NCI-H524 (cell line): ENCODE data around the gene NHERF2.

ENCODE experiments used
- DNase-seq, 2 experiments: peaks; one replicate each; lab custom pipeline; 2025; lab: John Stamatoyannopoulos, UW

The NHERF2 gene

GRCh38 chr16:2061023-2061422, 34.3 kb downstream of the NHERF2 start:
- DNase-seq = no peak

DNA sequence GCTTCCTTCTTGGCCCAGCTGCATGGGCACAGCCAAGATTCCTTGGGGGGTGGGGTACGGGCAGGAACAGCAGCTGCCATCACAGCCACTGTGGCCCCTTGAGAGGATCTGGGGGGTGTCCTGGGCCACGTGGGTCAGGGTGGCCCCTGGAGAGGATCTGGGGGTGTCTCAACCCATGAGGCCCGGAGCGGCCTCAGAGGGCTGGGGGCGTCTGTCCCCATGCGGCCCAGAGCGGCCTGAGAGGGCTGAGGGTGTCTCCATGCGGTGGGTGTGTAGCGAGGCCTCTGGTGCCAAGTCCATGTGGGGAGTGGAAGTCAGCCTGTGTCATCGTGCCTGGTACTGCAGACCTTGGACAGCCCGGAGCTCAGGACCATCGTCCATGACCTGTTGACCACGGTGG, 34.8 kb downstream of the NHERF2 start:
- no peak for DNase-seq

- no peak for DNase-seq
Measured at GRCh38 chr16:2062801-2063200, 36.1 kb downstream of the NHERF2 start.

DNA sequence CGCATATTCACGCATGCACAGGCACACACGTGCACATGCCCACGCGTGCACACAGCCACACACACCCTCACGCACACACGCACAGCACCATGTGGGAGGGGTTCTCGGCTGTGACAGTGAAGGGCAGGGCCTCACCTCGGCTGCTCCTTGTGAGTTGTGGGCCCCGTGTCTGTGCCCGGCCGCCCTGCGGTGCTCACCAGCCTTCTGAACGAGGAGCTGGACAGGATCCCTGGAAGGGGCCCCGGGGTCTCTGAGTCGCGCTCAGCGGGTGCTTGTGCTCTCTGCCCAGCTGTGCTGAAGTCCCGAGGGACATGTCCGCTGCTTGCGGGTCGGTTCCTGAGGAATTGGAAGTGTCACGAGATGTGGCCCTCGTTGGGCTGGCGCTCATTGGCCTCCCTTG, 37.2 kb downstream of the NHERF2 start:
- no peak for DNase-seq

DNA sequence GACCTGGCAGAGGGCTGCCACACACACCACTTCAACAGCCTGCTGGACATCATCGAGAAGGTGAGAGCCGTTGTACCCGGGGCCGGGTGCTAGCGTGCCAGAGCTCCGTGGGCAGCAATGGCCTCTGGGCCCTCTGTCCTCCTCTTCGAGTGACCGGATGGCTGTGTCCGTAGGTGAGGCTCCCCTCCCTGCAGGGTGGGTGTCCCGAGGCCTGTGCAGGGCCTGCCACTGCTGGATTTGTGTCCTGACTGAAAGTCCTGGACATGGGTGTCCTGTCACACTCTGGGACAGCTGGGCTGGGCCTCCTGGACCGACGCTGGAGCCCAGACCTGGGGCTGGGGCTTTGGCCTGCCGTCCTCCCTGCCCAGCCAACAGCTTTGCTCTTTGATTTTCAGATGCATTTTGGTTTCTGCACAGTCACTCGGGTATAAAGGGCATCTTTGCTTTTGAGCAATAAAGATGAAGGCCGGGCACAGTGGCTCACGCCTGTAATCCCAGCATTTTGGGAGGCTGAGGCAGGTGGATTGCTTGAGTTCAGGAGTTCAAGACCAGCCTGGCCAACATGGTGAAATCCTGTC, 37.8 kb downstream of the NHERF2 start:
- DNase-seq = no peak

DNA sequence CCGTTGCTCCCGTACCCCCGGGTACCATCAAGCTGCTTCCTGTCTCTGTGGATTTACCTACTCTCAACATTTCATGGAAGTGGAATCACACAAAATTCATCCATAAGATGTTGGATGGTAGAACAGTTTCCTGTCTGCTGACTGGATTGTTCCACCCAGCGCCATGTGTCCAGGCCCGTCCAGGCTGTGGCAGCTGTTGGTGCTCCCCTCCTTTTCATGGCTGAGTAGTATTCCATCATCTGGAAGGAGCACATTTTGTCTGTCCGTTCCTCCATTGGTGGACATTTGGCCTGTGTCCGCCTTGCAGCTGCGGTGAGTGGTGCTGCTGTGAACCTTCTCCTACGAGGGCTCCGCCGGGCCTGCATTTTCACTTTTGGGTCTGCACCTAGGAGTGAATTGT, 39.4 kb downstream of the NHERF2 start:
- DNase-seq = no peak

GRCh38 chr16:2070576-2071453, 44.1 kb downstream of the NHERF2 start:
- DNase-seq = no peak

GRCh38 chr16:2071454-2072202, 44.9 kb downstream of the NHERF2 start:
- DNase-seq = no peak

DNA sequence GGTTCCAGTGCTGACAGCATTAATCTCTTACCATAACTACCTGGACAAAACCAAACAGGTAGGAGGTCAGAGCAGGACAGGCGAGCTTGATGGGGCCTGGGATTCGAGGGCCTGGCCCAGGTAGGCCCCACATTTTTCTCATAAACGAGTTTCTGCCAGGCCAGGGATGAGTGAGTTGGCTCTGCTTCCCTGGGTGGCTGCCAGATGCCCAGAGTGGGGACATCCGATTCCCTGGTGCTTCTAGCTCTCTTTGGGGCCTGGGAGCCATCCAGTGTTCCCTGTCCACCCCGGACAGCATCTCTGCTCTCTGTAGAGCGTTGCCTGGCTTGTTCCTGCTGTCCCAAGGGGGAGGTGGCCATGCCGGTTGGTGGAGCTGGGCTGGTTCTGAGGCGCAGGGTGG, 46.2 kb downstream of the NHERF2 start:
- DNase-seq = no peak

DNA sequence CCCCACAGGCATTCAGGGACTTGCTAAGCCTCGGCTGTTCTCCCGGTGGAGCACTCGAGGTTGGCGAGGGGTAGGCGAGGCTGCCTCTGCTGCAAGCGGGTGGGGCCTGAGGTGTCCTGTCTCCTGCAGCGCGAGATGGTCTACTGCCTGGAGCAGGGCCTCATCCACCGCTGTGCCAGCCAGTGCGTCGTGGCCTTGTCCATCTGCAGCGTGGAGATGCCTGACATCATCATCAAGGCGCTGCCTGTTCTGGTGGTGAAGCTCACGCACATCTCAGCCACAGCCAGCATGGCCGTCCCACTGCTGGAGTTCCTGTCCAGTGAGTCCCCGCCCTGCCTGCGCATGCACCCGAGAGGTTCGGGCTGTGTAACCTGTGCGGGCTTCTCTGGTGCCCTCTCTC, 47.4 kb downstream of the NHERF2 start:
- no peak for DNase-seq

DNA sequence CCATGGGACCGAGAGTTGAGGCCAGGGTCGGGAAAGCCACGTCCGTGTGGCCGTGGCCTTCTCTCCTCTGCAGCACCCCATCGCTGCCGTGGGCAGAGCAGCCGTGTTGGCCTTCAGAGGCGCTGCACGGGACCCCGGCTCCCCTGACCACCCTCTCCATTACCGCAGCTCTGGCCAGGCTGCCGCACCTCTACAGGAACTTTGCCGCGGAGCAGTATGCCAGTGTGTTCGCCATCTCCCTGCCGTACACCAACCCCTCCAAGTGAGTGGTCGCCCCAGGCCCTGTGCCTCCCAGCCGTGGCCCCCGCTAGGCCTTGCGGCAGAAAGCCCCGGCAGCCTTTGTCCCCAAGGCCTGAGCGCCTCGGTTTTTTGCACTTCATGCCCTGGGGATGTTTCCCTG, 48.9 kb downstream of the NHERF2 start:
- DNase-seq = no peak

GRCh38 chr16:2076072-2076865, 49.6 kb downstream of the NHERF2 start:
- DNase-seq = no peak

DNA sequence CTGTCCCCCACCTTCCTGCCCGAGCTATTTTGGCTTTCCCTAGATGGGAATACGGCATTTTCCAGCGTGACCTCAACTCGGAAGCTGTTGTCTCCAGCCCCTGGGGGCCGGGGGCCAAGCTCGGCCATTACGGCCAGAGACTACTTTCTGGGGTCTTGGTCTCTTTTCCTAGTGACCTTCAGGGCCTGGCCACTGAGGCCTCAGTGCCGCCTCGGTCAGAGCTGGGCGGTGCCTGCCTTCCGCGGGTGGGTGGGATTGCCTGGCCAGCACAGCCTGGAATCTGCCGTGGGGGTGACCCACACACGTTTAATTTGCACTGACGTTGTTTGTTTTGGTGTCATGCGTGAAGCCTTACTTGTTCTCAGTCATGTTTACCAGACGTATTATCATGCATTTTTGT, 50.3 kb downstream of the NHERF2 start:
- no peak for DNase-seq

DNA sequence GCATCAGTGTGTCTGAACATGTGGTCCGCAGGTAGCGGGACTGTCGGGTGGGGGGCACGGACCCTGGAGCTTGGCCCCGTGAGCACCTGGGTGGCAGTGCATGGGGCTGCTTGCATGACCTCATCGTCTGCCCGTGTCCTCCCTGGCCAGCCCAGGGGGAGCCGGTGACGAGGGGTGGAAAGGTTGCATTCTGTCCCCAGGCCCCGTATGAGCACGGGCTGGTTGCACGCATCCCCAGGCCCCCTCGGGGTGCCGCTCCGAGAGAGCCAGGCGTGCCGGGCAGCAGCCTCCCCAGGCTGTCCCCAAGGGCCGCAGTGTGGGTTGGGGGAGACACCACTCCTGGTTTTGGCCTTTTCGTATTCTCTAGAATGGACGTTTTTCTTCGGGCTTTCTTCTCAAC, 51.0 kb downstream of the NHERF2 start:
- DNase-seq = no peak

DNA sequence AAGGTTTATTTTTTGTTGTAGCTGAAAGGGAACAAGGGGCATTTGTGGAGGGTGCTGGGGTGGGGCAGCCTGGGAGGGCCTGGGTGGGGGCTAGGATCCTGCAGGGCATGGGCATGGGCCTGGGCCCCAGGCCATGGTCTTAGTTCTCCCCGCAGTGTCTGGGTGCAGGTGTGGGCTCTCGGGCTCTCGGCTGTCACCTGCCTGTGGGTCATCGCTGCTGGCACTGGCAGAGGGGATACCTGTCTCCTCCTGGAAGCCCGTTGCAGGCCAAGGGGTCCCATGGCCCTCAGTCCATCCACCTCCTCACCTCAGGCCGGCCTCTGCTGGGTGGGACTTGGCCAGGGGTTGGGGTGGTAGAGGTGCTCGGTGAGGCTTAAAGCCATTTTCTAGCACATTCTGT, 51.4 kb downstream of the NHERF2 start:
- no peak for DNase-seq

DNA sequence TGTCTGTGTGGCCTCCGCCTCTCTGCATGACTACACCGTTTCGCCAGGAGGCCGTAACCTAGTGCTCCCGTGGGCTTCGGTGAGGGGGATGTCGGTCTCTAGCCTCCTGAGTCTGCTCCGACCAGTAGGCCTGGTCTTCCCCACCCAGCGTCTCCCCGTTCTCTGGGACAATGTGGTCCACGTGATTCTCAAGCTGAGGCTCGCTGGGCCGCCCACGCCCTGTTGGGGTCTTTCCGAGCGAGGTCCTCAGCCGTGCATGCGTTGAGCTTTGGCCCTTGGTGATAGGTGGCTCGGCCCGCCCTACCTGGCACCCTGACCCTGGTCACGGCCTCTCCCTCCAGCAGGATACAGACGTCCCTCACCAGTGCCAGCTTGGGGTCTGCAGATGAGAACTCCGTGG, 52.0 kb downstream of the NHERF2 start:
- no peak for DNase-seq

DNA sequence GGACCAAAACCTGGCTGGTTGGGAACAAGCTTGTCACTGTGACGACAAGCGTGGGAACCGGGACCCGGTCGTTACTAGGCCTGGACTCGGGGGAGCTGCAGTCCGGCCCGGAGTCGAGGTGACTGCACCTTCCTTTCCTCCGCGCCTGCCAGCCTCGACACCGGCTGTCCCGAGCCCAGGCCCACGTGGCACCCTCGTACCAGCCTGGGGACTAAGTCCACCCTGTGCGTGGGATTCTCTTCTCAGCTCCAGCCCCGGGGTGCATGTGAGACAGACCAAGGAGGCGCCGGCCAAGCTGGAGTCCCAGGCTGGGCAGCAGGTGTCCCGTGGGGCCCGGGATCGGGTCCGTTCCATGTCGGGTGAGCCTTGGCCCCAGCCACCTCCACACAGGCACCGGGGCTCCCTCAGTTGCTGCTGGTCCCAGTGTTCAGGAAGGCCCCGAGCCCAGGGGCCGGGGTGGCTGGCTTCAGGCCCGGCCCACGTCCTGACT, 52.7 kb downstream of the NHERF2 start:
- no peak for DNase-seq

DNA sequence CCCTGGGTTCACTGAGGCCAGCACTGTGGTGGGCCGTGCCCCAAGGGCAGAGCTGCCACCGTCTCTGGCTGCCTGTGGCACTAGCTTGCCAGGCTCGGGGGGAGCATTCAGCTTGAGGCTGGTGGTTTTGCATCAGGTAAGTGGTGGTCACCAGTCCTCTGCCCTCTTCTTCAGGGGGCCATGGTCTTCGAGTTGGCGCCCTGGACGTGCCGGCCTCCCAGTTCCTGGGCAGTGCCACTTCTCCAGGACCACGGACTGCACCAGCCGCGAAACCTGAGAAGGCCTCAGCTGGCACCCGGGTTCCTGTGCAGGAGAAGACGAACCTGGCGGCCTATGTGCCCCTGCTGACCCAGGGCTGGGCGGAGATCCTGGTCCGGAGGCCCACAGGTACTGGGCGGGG, 53.3 kb downstream of the NHERF2 start:
- no peak for DNase-seq

DNA sequence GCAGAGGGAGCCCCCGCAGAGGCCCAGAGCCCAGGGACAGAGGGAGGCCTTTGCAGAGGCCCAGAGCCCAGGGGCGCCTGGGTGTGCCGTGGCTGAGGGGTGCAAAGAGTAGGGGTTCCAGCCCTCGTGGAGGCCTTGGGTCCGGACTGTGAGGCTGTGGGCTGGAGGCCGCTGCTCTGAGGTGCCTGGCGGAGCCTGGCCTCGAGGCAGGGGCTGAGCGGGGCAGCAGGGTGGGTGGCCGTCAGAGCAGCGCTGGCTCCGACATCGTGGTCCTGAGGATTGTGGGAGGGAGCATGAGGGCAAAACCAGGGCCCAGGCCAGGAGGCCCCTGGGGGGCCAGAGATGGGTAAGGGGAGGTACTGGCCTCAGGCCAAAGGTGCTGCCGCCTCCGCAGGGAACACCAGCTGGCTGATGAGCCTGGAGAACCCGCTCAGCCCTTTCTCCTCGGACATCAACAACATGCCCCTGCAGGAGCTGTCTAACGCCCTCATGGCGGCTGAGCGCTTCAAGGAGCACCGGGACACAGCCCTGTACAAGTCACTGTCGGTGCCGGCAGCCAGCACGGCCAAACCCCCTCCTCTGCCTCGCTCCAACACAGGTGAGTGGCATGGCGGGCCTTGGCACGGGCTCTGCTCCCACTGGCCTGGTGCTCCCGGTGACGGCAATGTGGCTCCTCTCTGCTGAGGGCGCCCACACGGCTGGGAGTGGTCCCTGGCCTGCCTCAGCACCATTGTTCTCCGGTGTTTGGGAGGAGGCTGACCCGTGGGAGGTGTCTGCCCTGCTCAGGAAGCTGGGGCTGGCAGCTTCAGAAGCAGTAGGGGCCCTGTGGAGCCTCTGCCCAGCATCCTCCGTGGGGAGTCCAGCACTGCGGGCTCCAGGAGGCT, 54.7 kb downstream of the NHERF2 start:
- DNase-seq = no peak

DNA sequence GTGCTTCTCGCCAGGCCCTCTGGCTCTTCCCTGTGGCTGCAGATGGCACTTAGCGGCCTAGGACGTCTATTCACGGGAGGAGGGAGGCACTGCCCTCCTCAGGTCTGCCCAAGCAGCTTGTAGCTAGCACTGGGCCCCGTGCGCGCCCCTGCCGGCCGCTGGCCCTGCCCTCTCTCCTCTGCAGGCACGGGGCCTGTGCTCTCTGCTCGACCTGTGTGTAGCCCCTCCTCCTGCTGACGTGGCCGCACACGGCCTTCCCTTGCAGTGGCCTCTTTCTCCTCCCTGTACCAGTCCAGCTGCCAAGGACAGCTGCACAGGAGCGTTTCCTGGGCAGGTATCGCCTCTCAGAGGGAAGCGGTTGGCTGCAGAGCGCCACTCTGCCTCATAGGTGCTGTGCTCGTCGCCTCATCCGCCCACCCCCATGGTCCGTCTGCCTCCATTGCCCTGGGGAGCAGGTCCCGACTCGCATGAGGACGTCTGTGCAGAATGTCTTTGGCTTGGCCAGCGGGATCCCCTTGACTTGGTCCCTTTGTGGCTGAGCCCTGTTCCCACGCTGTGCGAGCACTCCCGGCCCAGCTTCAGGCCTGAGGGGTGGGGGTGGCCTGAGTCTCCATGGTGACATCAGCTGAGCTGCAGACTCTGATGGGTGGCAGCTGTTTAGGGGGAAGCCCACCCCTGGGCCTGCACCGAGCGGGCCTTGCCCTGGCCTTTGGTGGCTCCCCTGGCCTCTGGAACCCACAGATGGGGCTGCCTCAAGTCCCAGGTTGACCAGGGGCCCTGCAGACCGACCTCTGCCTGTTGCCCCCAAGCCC, 55.7 kb downstream of the NHERF2 start:
- DNase-seq = no peak
